ENCODE results near the gene JAG1. TPM values are rescaled to one million over a fixed set of nuclear protein-coding genes. Genes with fewer than 3 reads are reported as not detected.
A peak's percentile ranks its signal among the peaks of the same experiment; 100 is the strongest.

JAG1 gene
- total RNA-seq, 1 experiment from 2014 or later = 8.3 TPM

GRCh38 chr20:10674684-10675449, 1.1 kb upstream of the JAG1 start:
- no peaks in the 10 kb centered on the region for H3K27me3 ChIP-seq (ENCODE audit: low read length)
- peaks cover 3% of the 10 kb centered on the region; the same call in 1 of the 2 replicates for H3K79me2 ChIP-seq (ENCODE audit: low read length)
- H3K36me3 ChIP-seq (ENCODE audit: insufficient read depth, low read length) = no peaks in the 10 kb centered on the region
- no peaks in the 10 kb centered on the region for H3K9me3 ChIP-seq (ENCODE audit: low read length)
- no peaks in the 10 kb centered on the region for H3K9me2 ChIP-seq (replicated peaks; ENCODE audit: insufficient read depth, low read length)
- H2AFZ ChIP-seq (ENCODE audit: low read length) = peak overlapping the region; percentile 98
- peak overlapping the region; percentile 74 for H3K9ac ChIP-seq (ENCODE audit: low read length)
- H4K20me1 ChIP-seq (ENCODE audit: insufficient read depth, low read depth, low read length) = no peaks in the 10 kb centered on the region
- H3K4me1 ChIP-seq (ENCODE audit: low read length) = peaks cover 46% of the 10 kb centered on the region
- H3K4me3 ChIP-seq (ENCODE audit: low read length) = peak overlapping the region; percentile 75
- DNase-seq = peak; percentile 88
- H3K4me2 ChIP-seq (ENCODE audit: low read depth, low read length, poor library complexity, severe bottlenecking) = peak overlapping the region; percentile 77
- peak overlapping the region; percentile 45 for H3K27ac ChIP-seq (ENCODE audit: low read length)

GRCh38 chr20:10673176-10673841, 490 bp downstream of the JAG1 start:
- H3K4me2 ChIP-seq (ENCODE audit: low read depth, low read length, poor library complexity, severe bottlenecking) = peak overlapping the region; percentile 77
- H3K27me3 ChIP-seq (ENCODE audit: low read length) = no peaks in the 10 kb centered on the region
- H2AFZ ChIP-seq (ENCODE audit: low read length) = peak overlapping the region; percentile 98; the same call in 1 of the 2 replicates
- peak; percentile 72 for DNase-seq
- H3K9me3 ChIP-seq (ENCODE audit: low read length) = no peaks in the 10 kb centered on the region
- H3K79me2 ChIP-seq (ENCODE audit: low read length) = peaks cover 5% of the 10 kb centered on the region; the same call in 1 of the 2 replicates
- H3K4me3 ChIP-seq (ENCODE audit: low read length) = peak overlapping the region; percentile 75
- no peaks in the 10 kb centered on the region for H4K20me1 ChIP-seq (ENCODE audit: insufficient read depth, low read depth, low read length)
- H3K9ac ChIP-seq (ENCODE audit: low read length) = peak overlapping the region; percentile 74
- no peaks in the 10 kb centered on the region for H3K9me2 ChIP-seq (replicated peaks; ENCODE audit: insufficient read depth, low read length)
- H3K4me1 ChIP-seq (ENCODE audit: low read length) = peaks cover 60% of the 10 kb centered on the region
- peak overlapping the region; percentile 45 for H3K27ac ChIP-seq (ENCODE audit: low read length)
- H3K36me3 ChIP-seq (ENCODE audit: insufficient read depth, low read length) = 0 out of 2 replicates have a peak, but pooled peaks cover 5% of the 10 kb centered on the region

DNA sequence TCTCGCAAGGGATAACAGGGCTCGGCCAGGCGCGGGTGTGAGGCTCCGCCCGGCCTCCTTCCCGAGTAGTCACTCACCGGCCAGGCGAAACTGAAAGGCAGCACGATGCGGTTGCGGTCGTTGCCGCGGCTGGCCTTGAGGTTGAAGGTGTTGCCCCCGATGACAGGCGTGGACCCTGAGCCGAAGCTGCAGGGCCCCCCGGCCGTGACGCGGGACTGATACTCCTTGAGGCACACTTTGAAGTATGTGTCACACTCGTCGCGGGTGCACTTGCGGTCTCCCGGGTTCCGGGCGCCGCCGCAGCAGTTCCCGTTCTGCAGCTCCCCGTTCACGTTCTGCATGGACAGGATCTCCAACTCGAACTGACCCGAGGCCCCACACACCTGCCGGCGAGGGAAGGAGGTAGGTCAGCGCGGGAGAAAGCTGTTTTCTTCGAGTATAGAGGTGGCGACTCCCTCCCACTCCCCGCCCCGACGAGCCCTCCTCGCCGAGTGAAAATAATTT, 1.1 kb downstream of the JAG1 start:
- peak overlapping the region; percentile 77 for H3K4me2 ChIP-seq (ENCODE audit: low read depth, low read length, poor library complexity, severe bottlenecking)
- 0 out of 2 replicates have a peak, but pooled peaks cover 6% of the 10 kb centered on the region for H3K36me3 ChIP-seq (ENCODE audit: insufficient read depth, low read length)
- no peaks in the 10 kb centered on the region for H4K20me1 ChIP-seq (ENCODE audit: insufficient read depth, low read depth, low read length)
- peaks cover 60% of the 10 kb centered on the region for H3K4me1 ChIP-seq (ENCODE audit: low read length)
- H3K9ac ChIP-seq (ENCODE audit: low read length) = peak overlapping the region; percentile 74
- H3K27me3 ChIP-seq (ENCODE audit: low read length) = no peaks in the 10 kb centered on the region
- H2AFZ ChIP-seq (ENCODE audit: low read length) = peak overlapping the region; percentile 98; the same call in 1 of the 2 replicates
- H3K79me2 ChIP-seq (ENCODE audit: low read length) = peaks cover 7% of the 10 kb centered on the region; the same call in 1 of the 2 replicates
- H3K4me3 ChIP-seq (ENCODE audit: low read length) = peak overlapping the region; percentile 75
- H3K9me3 ChIP-seq (ENCODE audit: low read length) = no peaks in the 10 kb centered on the region
- DNase-seq = peak; percentile 71
- peak overlapping the region; percentile 45; the same call in 1 of the 2 replicates for H3K27ac ChIP-seq (ENCODE audit: low read length)
- no peaks in the 10 kb centered on the region for H3K9me2 ChIP-seq (replicated peaks; ENCODE audit: insufficient read depth, low read length)

GRCh38 chr20:10671919-10672623, 1.7 kb downstream of the JAG1 start:
- Histone ChIP-seq H3K36me3 (ENCODE audit: insufficient read depth, low read length) (0 out of 2 replicates have a peak, but pooled peaks cover 6% of the 10 kb centered on the region), H4K20me1 (ENCODE audit: insufficient read depth, low read depth, low read length) (no peaks in the 10 kb centered on the region), H3K9me2 (replicated peaks; ENCODE audit: insufficient read depth, low read length) (no peaks in the 10 kb centered on the region), H3K4me2 (ENCODE audit: low read depth, low read length, poor library complexity, severe bottlenecking) (peak overlapping the region; percentile 77), H3K4me1 (ENCODE audit: low read length) (peaks cover 60% of the 10 kb centered on the region), H3K27ac (ENCODE audit: low read length) (no peak overlapping the region; the same call in 1 of the 2 replicates), H3K4me3 (ENCODE audit: low read length) (peak overlapping the region; percentile 75), H3K27me3 (ENCODE audit: low read length) (no peaks in the 10 kb centered on the region), H3K79me2 (ENCODE audit: low read length) (peaks cover 7% of the 10 kb centered on the region; the same call in 1 of the 2 replicates), H3K9me3 (ENCODE audit: low read length) (no peaks in the 10 kb centered on the region), H2AFZ (ENCODE audit: low read length) (peak overlapping the region; percentile 98; the same call in 1 of the 2 replicates), H3K9ac (ENCODE audit: low read length) (peak overlapping the region; percentile 74)
- peak; percentile 58 for DNase-seq

- peak overlapping the region; percentile 75 for H3K4me3 ChIP-seq (ENCODE audit: low read length)
- no peaks in the 10 kb centered on the region for H3K27me3 ChIP-seq (ENCODE audit: low read length)
Measured at GRCh38 chr20:10671221-10671918, 2.4 kb downstream of the JAG1 start.

GRCh38 chr20:10670501-10671220, 3.1 kb downstream of the JAG1 start:
- Histone ChIP-seq H3K9ac (ENCODE audit: low read length) (peak overlapping the region; percentile 74), H3K27ac (ENCODE audit: low read length) (peak overlapping the region; percentile 68)

More at GRCh38 chr20:10671221-10671918, 2.4 kb downstream of the JAG1 start:
- H3K9me2 ChIP-seq (replicated peaks; ENCODE audit: insufficient read depth, low read length) = no peaks in the 10 kb centered on the region
- peak; percentile 92 for DNase-seq
- peak overlapping the region; percentile 77 for H3K4me2 ChIP-seq (ENCODE audit: low read depth, low read length, poor library complexity, severe bottlenecking)
- H2AFZ ChIP-seq (ENCODE audit: low read length) = peak overlapping the region; percentile 98; the same call in 1 of the 2 replicates
- H3K79me2 ChIP-seq (ENCODE audit: low read length) = peaks cover 7% of the 10 kb centered on the region; the same call in 1 of the 2 replicates
- no peaks in the 10 kb centered on the region for H3K9me3 ChIP-seq (ENCODE audit: low read length)
- peak overlapping the region; percentile 68 for H3K27ac ChIP-seq (ENCODE audit: low read length)
- H3K4me1 ChIP-seq (ENCODE audit: low read length) = peaks cover 60% of the 10 kb centered on the region
- no peaks in the 10 kb centered on the region for H4K20me1 ChIP-seq (ENCODE audit: insufficient read depth, low read depth, low read length)
- H3K36me3 ChIP-seq (ENCODE audit: insufficient read depth, low read length) = 0 out of 2 replicates have a peak, but pooled peaks cover 6% of the 10 kb centered on the region
- peak overlapping the region; percentile 74 for H3K9ac ChIP-seq (ENCODE audit: low read length)

More at GRCh38 chr20:10670501-10671220, 3.1 kb downstream of the JAG1 start:
- Histone ChIP-seq H3K36me3 (ENCODE audit: insufficient read depth, low read length) (0 out of 2 replicates have a peak, but pooled peaks cover 6% of the 10 kb centered on the region), H2AFZ (ENCODE audit: low read length) (peak overlapping the region; percentile 30; the same call in 1 of the 2 replicates), H3K9me3 (ENCODE audit: low read length) (no peaks in the 10 kb centered on the region), H3K9me2 (replicated peaks; ENCODE audit: insufficient read depth, low read length) (no peaks in the 10 kb centered on the region), H3K4me3 (ENCODE audit: low read length) (peak overlapping the region; percentile 75), H4K20me1 (ENCODE audit: insufficient read depth, low read depth, low read length) (no peaks in the 10 kb centered on the region), H3K79me2 (ENCODE audit: low read length) (peaks cover 7% of the 10 kb centered on the region; the same call in 1 of the 2 replicates), H3K4me2 (ENCODE audit: low read depth, low read length, poor library complexity, severe bottlenecking) (peak overlapping the region; percentile 77), H3K4me1 (ENCODE audit: low read length) (peaks cover 60% of the 10 kb centered on the region), H3K27me3 (ENCODE audit: low read length) (no peaks in the 10 kb centered on the region)
- peak; percentile 66 for DNase-seq
